Activated T-helper 17 cell treated with anti-CD3 and anti-CD28 coated beads, Interleukin-2, amount 50 U/mL, for 72 hours (primary cell): ENCODE measurements around the gene SERPING1. TPM values are rescaled to one million over a fixed set of nuclear protein-coding genes. Genes with fewer than 3 reads are reported as not detected.

Experiments
- ATAC-seq: fragments of 150-1000 bp; cut with Tn5 transposase; replicated peaks from 2 replicates; pipeline ENCODE4 v1.10.0; 2021; ENCODE audit warnings: mild to moderate bottlenecking, moderate library complexity
- H3K27ac Mint-ChIP-seq: one replicate; pipeline ENCODE4 v1.8.0; 2022; ENCODE audit warnings: mixed read lengths
- H3K27me3 Mint-ChIP-seq: one replicate; pipeline ENCODE4 v1.8.0; 2022; ENCODE audit warnings: mixed read lengths
- H3K36me3 Mint-ChIP-seq: one replicate; pipeline ENCODE4 v1.8.0; 2022; ENCODE audit warnings: low read depth, mild to moderate bottlenecking, mixed read lengths
- H3K4me1 Mint-ChIP-seq: one replicate; pipeline ENCODE4 v1.8.0; 2022; ENCODE audit warnings: mixed read lengths
- H3K4me3 Mint-ChIP-seq: one replicate; pipeline ENCODE4 v1.8.0; 2022; ENCODE audit warnings: mild to moderate bottlenecking, mixed read lengths
- H3K9me3 Mint-ChIP-seq: one replicate; pipeline ENCODE4 v1.8.0; 2022; ENCODE audit warnings: mixed read lengths
- total RNA-seq, 2 donors: library from RNA; stranded (reverse); gene quantifications; one replicate each; pipeline ENCODE4 v1.2.3, GENCODE V29; 2022

Gene SERPING1
- total RNA-seq, 2 donors from 2014 or later: not detected

- H3K36me3 Mint-ChIP-seq: no peaks in the 10 kb centered on the region
- no peaks in the 10 kb centered on the region for H3K4me1 Mint-ChIP-seq
- ATAC-seq: no peak
- peaks cover 22% of the 10 kb centered on the region for H3K27me3 Mint-ChIP-seq
- no peaks in the 10 kb centered on the region for H3K9me3 Mint-ChIP-seq
- no peak overlapping the region for H3K27ac Mint-ChIP-seq
- no peak overlapping the region for H3K4me3 Mint-ChIP-seq
Observed at GRCh38 chr11:57615308-57615707, 17.8 kb downstream of the SERPING1 start.

GRCh38 chr11:57616595-57616994, 19.1 kb downstream of the SERPING1 start:
- no peaks in the 10 kb centered on the region for H3K9me3 Mint-ChIP-seq
- no peak for ATAC-seq

GRCh38 chr11:57618438-57618837, 21.0 kb downstream of the SERPING1 start:
- H3K36me3 Mint-ChIP-seq: no peaks in the 10 kb centered on the region
- peaks cover 17% of the 10 kb centered on the region for H3K27me3 Mint-ChIP-seq
- no peaks in the 10 kb centered on the region for H3K9me3 Mint-ChIP-seq
- ATAC-seq: no peak
- H3K27ac Mint-ChIP-seq: no peak overlapping the region
- H3K4me1 Mint-ChIP-seq: no peaks in the 10 kb centered on the region
- H3K4me3 Mint-ChIP-seq: no peak overlapping the region

More at GRCh38 chr11:57616595-57616994, 19.1 kb downstream of the SERPING1 start:
- Mint-ChIP-seq H3K27me3 (peaks cover 18% of the 10 kb centered on the region), H3K4me3 (no peak overlapping the region), H3K27ac (no peak overlapping the region), H3K36me3 (no peaks in the 10 kb centered on the region), H3K4me1 (no peaks in the 10 kb centered on the region)

- no peak overlapping the region for H3K4me3 Mint-ChIP-seq
- H3K27me3 Mint-ChIP-seq: peaks cover 17% of the 10 kb centered on the region
- no peaks in the 10 kb centered on the region for H3K4me1 Mint-ChIP-seq
- no peaks in the 10 kb centered on the region for H3K9me3 Mint-ChIP-seq
- no peak for ATAC-seq
- H3K27ac Mint-ChIP-seq: no peak overlapping the region
- no peaks in the 10 kb centered on the region for H3K36me3 Mint-ChIP-seq
Observed at GRCh38 chr11:57619331-57619730, 21.8 kb downstream of the SERPING1 start.

GRCh38 chr11:57620467-57620866, 23.0 kb downstream of the SERPING1 start:
- ATAC-seq: no peak
- Mint-ChIP-seq H3K27ac (no peak overlapping the region), H3K36me3 (no peaks in the 10 kb centered on the region), H3K4me1 (no peaks in the 10 kb centered on the region), H3K27me3 (peaks cover 17% of the 10 kb centered on the region), H3K9me3 (no peaks in the 10 kb centered on the region), H3K4me3 (no peak overlapping the region)

GRCh38 chr11:57622263-57622662, 24.8 kb downstream of the SERPING1 start:
- Mint-ChIP-seq H3K9me3 (no peaks in the 10 kb centered on the region), H3K4me3 (no peak overlapping the region), H3K27ac (no peak overlapping the region), H3K27me3 (peaks cover 9% of the 10 kb centered on the region), H3K36me3 (no peaks in the 10 kb centered on the region), H3K4me1 (no peaks in the 10 kb centered on the region)
- ATAC-seq: no peak

- Mint-ChIP-seq H3K36me3 (no peaks in the 10 kb centered on the region), H3K9me3 (no peaks in the 10 kb centered on the region), H3K27me3 (peaks cover 6% of the 10 kb centered on the region), H3K4me1 (no peaks in the 10 kb centered on the region), H3K27ac (no peak overlapping the region), H3K4me3 (no peak overlapping the region)
- no peak for ATAC-seq
Observed at GRCh38 chr11:57624864-57625263, 27.4 kb downstream of the SERPING1 start.

- Mint-ChIP-seq H3K4me3 (no peak overlapping the region), H3K4me1 (no peaks in the 10 kb centered on the region), H3K36me3 (no peaks in the 10 kb centered on the region), H3K27me3 (peaks cover 14% of the 10 kb centered on the region), H3K27ac (no peak overlapping the region), H3K9me3 (no peaks in the 10 kb centered on the region)
- no peak for ATAC-seq
Observed at GRCh38 chr11:57626895-57627294, 29.4 kb downstream of the SERPING1 start.

GRCh38 chr11:57630171-57630570, 32.7 kb downstream of the SERPING1 start:
- Mint-ChIP-seq H3K27ac (no peak overlapping the region), H3K9me3 (no peaks in the 10 kb centered on the region), H3K27me3 (peaks cover 21% of the 10 kb centered on the region), H3K4me3 (no peak overlapping the region), H3K4me1 (no peaks in the 10 kb centered on the region), H3K36me3 (no peaks in the 10 kb centered on the region)
- ATAC-seq: no peak

GRCh38 chr11:57632116-57632515, 34.6 kb downstream of the SERPING1 start:
- Mint-ChIP-seq H3K4me1 (no peaks in the 10 kb centered on the region), H3K9me3 (no peaks in the 10 kb centered on the region), H3K4me3 (no peak overlapping the region), H3K36me3 (no peaks in the 10 kb centered on the region), H3K27ac (no peak overlapping the region), H3K27me3 (peaks cover 21% of the 10 kb centered on the region)
- no peak for ATAC-seq

GRCh38 chr11:57633394-57634070, 36.0 kb downstream of the SERPING1 start:
- Mint-ChIP-seq H3K27ac (no peak overlapping the region), H3K4me3 (no peak overlapping the region), H3K27me3 (peaks cover 30% of the 10 kb centered on the region), H3K36me3 (no peaks in the 10 kb centered on the region), H3K4me1 (no peaks in the 10 kb centered on the region), H3K9me3 (no peaks in the 10 kb centered on the region)
- no peak for ATAC-seq

GRCh38 chr11:57634311-57634710, 36.8 kb downstream of the SERPING1 start:
- no peaks in the 10 kb centered on the region for H3K9me3 Mint-ChIP-seq
- no peak for ATAC-seq
- H3K4me3 Mint-ChIP-seq: no peak overlapping the region
- peaks cover 6% of the 10 kb centered on the region for H3K4me1 Mint-ChIP-seq
- no peak overlapping the region for H3K27ac Mint-ChIP-seq
- H3K36me3 Mint-ChIP-seq: no peaks in the 10 kb centered on the region
- H3K27me3 Mint-ChIP-seq: peaks cover 35% of the 10 kb centered on the region

GRCh38 chr11:57635246-57635645, 37.8 kb downstream of the SERPING1 start:
- Mint-ChIP-seq H3K27me3 (peaks cover 32% of the 10 kb centered on the region), H3K4me1 (peaks cover 6% of the 10 kb centered on the region), H3K4me3 (no peak overlapping the region), H3K36me3 (no peaks in the 10 kb centered on the region), H3K9me3 (no peaks in the 10 kb centered on the region), H3K27ac (no peak overlapping the region)
- no peak for ATAC-seq

GRCh38 chr11:57637626-57638004, 40.1 kb downstream of the SERPING1 start:
- peak overlapping the region; percentile 78 for H3K27ac Mint-ChIP-seq
- peaks cover 6% of the 10 kb centered on the region for H3K4me1 Mint-ChIP-seq
- peaks cover 24% of the 10 kb centered on the region for H3K27me3 Mint-ChIP-seq
- H3K4me3 Mint-ChIP-seq: peak overlapping the region; percentile 79
- H3K9me3 Mint-ChIP-seq: no peaks in the 10 kb centered on the region
- no peaks in the 10 kb centered on the region for H3K36me3 Mint-ChIP-seq
- no peak for ATAC-seq

- H3K27me3 Mint-ChIP-seq: peaks cover 24% of the 10 kb centered on the region
- no peaks in the 10 kb centered on the region for H3K9me3 Mint-ChIP-seq
- peak overlapping the region; percentile 78 for H3K27ac Mint-ChIP-seq
- H3K4me3 Mint-ChIP-seq: peak overlapping the region; percentile 79
- ATAC-seq: peak; percentile 57
- H3K4me1 Mint-ChIP-seq: peaks cover 6% of the 10 kb centered on the region
- no peaks in the 10 kb centered on the region for H3K36me3 Mint-ChIP-seq
Observed at GRCh38 chr11:57638005-57638781, 40.7 kb downstream of the SERPING1 start.
